ENCODE data around the gene YIF1A.

Gene YIF1A

DNA sequence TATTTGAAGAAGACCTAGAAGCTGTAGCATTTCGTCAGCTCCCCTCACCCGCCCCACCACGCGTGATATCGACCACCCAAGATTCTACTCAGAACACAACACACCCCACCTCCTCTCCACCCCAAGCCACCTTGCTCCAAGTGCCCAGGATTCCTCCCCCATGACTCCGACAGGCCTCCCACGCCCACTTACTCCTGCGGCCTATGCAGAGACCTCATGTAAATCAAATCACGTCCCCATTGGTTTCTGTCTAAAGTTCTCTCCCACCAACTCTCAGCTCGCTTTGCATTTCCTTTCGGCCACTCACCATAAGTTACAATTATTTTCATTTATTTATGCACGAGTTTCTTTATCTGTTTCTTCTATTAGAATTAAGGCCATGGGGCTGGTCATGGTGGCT, 13.7 kb upstream of the YIF1A start:
- no peak overlapping the region for H3K27ac Mint-ChIP-seq
- peaks cover 11% of the 10 kb centered on the region for H3K27me3 Mint-ChIP-seq (ENCODE audit: low read depth)
- no peaks in the 10 kb centered on the region for H3K36me3 Mint-ChIP-seq (ENCODE audit: low read depth)
- no peaks in the 10 kb centered on the region for H3K9me3 Mint-ChIP-seq
- TF ChIP-seq, protein P1, sequence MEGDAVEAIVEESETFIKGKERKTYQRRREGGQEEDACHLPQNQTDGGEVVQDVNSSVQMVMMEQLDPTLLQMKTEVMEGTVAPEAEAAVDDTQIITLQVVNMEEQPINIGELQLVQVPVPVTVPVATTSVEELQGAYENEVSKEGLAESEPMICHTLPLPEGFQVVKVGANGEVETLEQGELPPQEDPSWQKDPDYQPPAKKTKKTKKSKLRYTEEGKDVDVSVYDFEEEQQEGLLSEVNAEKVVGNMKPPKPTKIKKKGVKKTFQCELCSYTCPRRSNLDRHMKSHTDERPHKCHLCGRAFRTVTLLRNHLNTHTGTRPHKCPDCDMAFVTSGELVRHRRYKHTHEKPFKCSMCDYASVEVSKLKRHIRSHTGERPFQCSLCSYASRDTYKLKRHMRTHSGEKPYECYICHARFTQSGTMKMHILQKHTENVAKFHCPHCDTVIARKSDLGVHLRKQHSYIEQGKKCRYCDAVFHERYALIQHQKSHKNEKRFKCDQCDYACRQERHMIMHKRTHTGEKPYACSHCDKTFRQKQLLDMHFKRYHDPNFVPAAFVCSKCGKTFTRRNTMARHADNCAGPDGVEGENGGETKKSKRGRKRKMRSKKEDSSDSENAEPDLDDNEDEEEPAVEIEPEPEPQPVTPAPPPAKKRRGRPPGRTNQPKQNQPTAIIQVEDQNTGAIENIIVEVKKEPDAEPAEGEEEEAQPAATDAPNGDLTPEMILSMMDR (IDR thresholded peaks at IDR 0.05; ENCODE audit: unreplicated experiment in 3 of 3): no peak
- H3K4me1 Mint-ChIP-seq: no peaks in the 10 kb centered on the region
- H3K4me3 Mint-ChIP-seq: no peak overlapping the region

DNA sequence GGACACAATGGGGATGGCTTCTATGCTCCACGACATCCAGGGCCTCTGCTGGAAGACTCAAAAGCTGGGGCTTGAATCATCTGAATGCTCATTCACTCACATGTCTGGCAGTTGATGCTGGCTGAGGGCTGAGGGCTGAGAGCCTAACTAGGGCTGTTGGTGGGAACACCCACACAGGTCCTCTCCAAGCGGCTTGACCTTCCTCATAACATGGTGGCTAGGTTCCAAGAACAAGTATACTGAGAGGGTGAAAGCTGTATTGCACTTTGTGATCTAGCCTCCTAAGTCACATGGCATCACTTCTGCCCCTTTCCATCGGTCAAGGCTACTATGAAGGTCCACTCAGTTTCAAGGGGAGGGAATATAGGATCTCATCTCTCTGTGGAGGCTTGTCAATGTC, 10.2 kb upstream of the YIF1A start:
- Mint-ChIP-seq H3K27ac (no peak overlapping the region), H3K27me3 (ENCODE audit: low read depth) (peaks cover 34% of the 10 kb centered on the region), H3K9me3 (no peaks in the 10 kb centered on the region), H3K36me3 (ENCODE audit: low read depth) (no peaks in the 10 kb centered on the region), H3K4me1 (no peaks in the 10 kb centered on the region), H3K4me3 (no peak overlapping the region)
- TF ChIP-seq, protein P1 (IDR thresholded peaks at IDR 0.05; ENCODE audit: unreplicated experiment in 3 of 3): no peak

DNA sequence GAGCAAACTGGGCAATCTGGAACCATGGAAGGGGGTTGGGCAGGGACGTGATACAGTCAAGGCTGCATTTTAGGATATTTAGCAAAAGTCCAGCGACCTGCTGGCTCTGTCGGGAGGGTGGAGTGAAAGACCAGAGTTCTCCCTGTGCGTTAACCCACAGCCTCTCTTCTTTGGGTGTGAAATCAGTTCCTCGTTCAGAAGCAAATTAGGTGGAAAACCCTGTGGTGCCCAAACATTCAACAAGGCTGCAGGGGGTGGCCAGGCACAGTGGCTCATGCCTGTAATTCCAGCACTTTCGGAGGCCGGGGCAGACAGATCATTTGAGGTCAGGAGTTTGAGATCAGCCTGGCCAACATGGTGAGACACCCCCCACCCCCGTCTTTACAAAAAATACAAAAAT, 8.7 kb upstream of the YIF1A start:
- Mint-ChIP-seq H3K27ac (no peak overlapping the region), H3K9me3 (no peaks in the 10 kb centered on the region), H3K36me3 (ENCODE audit: low read depth) (no peaks in the 10 kb centered on the region), H3K4me1 (no peaks in the 10 kb centered on the region), H3K4me3 (no peak overlapping the region), H3K27me3 (ENCODE audit: low read depth) (peaks cover 50% of the 10 kb centered on the region)
- TF ChIP-seq, protein P1 (IDR thresholded peaks at IDR 0.05; ENCODE audit: unreplicated experiment in 3 of 3): no peak

DNA sequence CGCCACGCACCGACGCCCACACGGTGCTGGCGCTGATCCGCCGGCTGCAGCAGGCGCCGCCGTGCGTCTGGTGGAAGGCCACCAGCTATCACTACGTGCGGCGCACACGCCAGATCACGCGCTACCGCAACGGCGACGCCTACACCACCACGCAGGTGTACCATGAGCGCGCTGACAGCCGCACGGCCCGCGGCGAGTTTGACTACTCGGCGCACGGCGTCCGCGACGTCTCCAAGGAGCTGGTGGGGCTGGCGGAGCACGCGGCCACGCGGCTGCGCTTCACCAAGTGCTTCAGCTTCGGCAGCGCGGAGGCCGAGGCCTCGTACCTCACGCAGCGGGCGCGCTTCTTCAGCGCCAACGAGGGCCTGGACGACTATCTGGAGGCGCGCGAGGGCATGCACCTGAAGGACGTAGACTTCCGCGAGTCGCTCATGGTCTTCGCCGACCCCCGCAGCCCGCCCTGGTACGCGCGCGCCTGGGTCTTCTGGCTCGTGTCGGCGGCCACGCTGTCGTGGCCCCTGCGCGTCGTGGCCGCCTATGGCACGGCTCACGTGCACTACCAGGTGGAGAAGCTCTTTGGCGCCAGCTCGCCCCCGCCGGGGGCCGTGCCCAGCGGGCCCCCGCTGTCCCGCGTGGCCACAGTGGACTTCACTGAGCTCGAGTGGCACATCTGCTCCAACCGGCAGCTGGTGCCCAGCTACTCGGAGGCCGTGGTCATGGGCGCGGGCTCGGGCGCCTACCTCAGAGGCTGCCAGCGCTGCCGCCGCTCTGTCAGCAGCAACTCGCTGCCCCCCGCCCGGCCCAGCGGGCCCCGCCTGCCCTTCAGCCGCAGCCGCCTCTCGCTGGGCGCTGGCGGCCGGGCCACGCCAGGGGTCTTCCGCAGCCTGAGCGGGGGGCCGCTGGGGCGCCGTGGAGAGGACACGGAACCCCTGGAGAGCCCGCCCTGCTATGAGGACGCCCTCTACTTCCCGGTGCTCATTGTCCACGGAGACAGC, 6.0 kb upstream of the YIF1A start:
- Mint-ChIP-seq H3K27ac (no peak overlapping the region), H3K4me3 (no peak overlapping the region), H3K4me1 (peaks cover 6% of the 10 kb centered on the region), H3K9me3 (no peaks in the 10 kb centered on the region), H3K36me3 (ENCODE audit: low read depth) (no peaks in the 10 kb centered on the region), H3K27me3 (ENCODE audit: low read depth) (peaks cover 69% of the 10 kb centered on the region)
- TF ChIP-seq, protein P1 (IDR thresholded peaks at IDR 0.05; ENCODE audit: unreplicated experiment in 3 of 3): no peak

DNA sequence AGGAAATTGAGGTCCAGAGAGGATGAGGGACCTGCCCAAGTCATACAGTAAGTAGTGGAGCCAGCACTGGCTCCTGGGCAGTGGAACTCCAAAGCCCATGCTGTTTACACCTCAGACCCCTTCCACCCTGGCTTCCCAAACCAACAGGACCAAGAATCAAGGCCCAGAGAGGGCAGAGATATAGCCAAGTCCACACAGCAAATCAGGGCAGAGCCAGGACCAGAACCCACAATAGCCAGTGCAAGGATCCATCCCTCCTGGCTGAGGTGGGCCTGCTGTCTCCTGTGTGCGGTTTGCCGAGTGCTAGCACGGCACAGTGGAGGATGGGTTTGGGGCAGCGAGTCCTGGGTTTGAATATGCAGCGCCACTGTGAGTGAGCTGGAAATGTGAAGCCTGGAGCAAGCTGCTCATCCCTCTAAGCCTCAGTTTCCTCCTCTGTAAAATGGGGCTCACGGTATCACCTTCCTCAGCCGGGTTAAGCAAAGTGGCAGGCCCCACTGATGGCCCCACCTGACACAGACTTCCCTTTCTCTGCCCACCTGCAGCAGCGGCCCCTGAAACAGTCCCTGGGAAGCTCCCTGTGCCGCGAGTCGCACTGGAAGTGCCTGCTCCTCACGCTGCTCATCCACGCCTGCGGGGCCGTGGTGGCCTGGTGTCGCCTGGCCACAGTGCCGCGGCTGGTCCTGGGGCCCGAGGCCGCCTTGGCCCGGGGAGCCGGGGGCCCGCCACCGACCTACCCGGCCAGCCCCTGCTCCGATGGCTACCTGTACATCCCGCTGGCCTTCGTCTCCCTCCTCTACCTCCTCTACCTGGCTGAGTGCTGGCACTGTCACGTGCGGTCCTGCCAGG, 5.1 kb upstream of the YIF1A start:
- Mint-ChIP-seq H3K4me1 (peaks cover 15% of the 10 kb centered on the region), H3K36me3 (ENCODE audit: low read depth) (no peaks in the 10 kb centered on the region), H3K27ac (no peak overlapping the region), H3K9me3 (no peaks in the 10 kb centered on the region), H3K27me3 (ENCODE audit: low read depth) (peaks cover 75% of the 10 kb centered on the region), H3K4me3 (peak overlapping the region in 1 of 3 experiments; percentile 48)
- TF ChIP-seq, protein P1 (IDR thresholded peaks at IDR 0.05; ENCODE audit: unreplicated experiment in 3 of 3): no peak
